Measurements from ENCODE around the gene GARNL3.

GARNL3 gene

DNA sequence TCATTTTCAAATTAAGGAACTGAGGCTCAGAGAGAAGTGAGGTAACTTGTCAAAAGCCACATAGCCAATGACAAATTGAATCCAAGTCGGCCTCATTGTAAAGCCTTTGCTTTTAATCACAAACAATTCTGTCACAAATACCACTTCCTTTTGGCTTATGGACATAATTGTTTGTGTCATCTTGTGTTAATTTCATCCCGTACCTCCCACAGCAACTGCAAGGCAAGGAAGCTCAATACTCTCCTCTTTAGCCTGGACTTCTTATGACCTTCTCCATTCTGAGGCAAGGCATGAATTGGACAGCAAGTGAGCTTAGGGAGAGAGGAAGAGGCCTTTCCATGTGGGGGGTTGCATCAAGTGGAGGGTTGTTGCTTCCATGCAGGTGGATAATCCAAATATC, 70.2 kb downstream of the GARNL3 start:
- DNase-seq: no peak
- in situ Hi-C loops (cut with HindIII; ENCODE audit: low pct_ligation_motif_present, low pct_unique_long_range_greater_than_20kb, low sequenced_read_pairs): no loop called here

- in situ Hi-C loops (cut with HindIII; ENCODE audit: low pct_ligation_motif_present, low pct_unique_long_range_greater_than_20kb, low sequenced_read_pairs): no loop called here
- no peak for DNase-seq
Measured at GRCh38 chr9:127336086-127336485, 71.5 kb downstream of the GARNL3 start.

GRCh38 chr9:127336506-127337352, 72.2 kb downstream of the GARNL3 start:
- peak; percentile 82 for DNase-seq
- in situ Hi-C loops (cut with HindIII; ENCODE audit: low pct_ligation_motif_present, low pct_unique_long_range_greater_than_20kb, low sequenced_read_pairs): no loop called here

DNA sequence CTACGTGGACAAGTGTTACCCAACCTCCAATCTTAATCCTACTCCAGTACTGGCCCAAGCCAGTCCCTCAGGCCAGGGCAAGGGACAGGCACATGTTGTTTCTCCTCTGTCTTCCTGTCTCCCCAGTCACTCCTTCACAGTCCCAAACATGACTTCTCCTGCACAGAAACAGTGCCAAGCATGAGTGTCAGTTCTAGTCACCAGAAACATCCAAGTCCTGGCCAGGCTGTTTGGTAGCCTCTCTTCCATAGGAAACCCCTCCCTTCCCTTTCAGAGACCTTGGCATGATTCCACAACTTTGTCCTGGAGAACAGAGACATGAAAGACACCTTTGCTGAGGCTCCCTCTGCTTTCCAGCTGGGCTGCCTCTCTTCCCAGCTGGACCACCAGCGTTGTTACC, 76.1 kb downstream of the GARNL3 start:
- no peak for DNase-seq
- in situ Hi-C loops (cut with HindIII; ENCODE audit: low pct_ligation_motif_present, low pct_unique_long_range_greater_than_20kb, low sequenced_read_pairs): no loop called here

GRCh38 chr9:127341152-127341551, 76.6 kb downstream of the GARNL3 start:
- no peak for DNase-seq
- in situ Hi-C loops (cut with HindIII; ENCODE audit: low pct_ligation_motif_present, low pct_unique_long_range_greater_than_20kb, low sequenced_read_pairs): no loop called here

- in situ Hi-C loops (cut with HindIII; ENCODE audit: low pct_ligation_motif_present, low pct_unique_long_range_greater_than_20kb, low sequenced_read_pairs): no loop called here
- DNase-seq: no peak
Measured at GRCh38 chr9:127344368-127345000, 79.9 kb downstream of the GARNL3 start.

DNA sequence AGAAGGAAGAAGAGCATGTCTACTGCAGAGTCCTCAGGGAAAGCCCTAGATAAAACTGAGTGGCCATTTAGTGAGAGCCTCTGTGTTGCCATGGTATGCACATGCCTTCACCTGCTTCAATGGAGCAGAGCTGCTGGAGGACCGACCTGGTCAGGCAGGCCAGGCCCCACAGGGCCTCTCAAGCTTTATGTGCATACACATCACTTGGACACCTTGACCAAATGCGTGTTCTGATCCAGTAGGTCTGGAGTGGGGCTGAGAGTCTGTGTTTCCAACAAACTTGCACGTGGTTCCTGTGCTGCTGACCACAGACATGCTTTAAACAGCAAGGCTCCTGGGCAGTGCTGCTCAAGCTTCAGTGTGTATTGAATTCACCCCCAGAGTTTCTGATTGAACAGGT, 81.0 kb downstream of the GARNL3 start:
- in situ Hi-C loops (cut with HindIII; ENCODE audit: low pct_ligation_motif_present, low pct_unique_long_range_greater_than_20kb, low sequenced_read_pairs): no loop called here
- DNase-seq: no peak

DNA sequence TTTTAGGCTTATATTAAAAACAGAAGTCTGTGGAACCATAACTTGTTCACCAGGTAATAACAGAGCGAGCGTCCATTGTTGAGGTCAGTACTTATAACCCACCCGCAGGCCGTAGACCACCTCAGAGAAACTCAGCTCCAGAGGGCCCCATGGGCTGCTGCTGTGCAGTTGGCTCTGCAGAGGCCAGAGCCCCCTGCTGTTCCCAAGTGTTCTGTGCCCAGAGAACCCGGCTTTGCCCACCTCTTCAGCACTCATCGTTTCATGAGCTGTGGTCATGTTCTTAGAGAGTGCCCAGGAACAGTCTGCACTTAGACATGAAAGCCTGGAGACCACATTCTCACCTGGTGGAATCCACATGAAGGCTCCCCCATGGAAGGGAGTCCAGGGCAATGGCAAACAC, 82.0 kb downstream of the GARNL3 start:
- in situ Hi-C loops (cut with HindIII; ENCODE audit: low pct_ligation_motif_present, low pct_unique_long_range_greater_than_20kb, low sequenced_read_pairs): no loop called here
- no peak for DNase-seq

- in situ Hi-C loops (cut with HindIII; ENCODE audit: low pct_ligation_motif_present, low pct_unique_long_range_greater_than_20kb, low sequenced_read_pairs): no loop called here
- peak; percentile 51 for DNase-seq
Measured at GRCh38 chr9:127347831-127348776, 83.5 kb downstream of the GARNL3 start.

DNA sequence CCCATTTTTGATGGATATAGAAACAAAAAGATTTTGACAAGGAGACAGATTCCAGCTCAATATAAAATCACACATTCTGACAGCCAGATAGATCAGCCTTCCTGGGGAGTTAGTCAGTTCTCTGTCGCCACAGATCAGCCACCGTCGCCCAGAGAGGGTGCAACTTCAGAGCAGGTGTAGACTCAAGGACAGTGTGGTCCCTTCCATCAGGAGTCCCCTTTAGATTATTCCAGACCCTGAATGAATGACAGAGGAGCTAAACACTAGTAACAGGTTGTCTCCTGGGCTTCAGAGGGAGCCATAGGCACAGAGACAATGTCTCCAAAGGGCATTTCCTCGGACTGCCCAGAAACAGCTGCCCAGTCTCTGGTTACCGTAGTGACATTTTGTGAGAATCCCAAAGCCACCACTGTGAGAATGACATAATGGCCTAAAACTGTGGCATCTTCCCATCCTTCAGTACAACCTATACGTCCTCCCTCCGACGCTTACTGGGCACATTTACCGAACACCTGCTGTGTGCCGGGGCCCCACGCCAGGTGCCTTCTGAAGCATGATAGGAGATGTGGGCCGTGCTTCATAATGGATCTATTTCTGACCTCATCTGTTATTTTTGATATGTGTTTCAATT, 85.0 kb downstream of the GARNL3 start:
- DNase-seq: no peak
- in situ Hi-C loops (cut with HindIII; ENCODE audit: low pct_ligation_motif_present, low pct_unique_long_range_greater_than_20kb, low sequenced_read_pairs): no loop called here

DNA sequence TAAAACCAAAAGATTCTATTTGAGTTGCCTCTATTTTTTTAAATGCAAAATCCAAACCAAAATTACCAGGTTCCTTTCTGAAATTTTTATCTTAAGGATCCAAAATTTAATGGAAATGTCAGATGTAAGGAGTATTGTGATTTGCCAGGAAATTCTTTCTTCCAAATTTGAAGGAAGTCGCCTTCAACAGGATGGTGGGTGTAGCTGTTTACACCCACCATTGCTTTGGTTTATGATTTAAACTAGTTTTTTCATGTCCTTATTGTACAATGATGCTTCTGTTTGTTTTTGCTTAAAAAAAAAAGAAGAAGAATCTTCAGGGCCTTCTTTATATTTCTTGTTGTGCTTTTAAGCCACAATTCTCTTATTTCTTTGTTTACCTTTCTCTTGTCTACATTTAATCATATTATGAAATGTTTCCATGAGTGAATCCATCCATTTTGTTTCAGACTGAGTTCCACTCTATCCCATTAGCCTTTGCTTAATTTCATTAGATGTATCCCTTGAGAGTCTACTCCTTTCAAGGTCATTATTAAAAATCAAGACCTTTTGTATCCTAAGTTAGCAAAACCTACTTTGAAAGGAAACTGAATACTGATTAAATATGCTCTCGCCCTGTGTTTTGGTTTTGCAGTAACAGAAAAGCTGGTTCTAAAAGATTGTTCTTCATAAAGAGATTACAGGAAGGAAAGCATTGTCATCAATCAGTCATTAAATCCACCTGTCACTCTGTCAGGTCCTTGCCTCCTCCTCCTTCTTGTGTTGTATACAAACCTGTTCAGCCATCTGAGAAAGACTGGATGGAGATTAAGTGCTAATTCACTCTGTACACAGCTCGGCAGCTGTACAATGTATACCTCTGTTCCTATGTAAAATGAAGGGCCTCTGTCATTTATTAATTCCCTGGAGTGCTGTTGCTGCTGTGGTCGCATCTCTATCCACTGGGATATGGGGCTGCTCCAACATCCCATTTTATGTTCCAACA, 86.9 kb downstream of the GARNL3 start:
- DNase-seq: no peak
- in situ Hi-C loops (cut with HindIII; ENCODE audit: low pct_ligation_motif_present, low pct_unique_long_range_greater_than_20kb, low sequenced_read_pairs): no loop called here

- DNase-seq: no peak
- in situ Hi-C loops (cut with HindIII; ENCODE audit: low pct_ligation_motif_present, low pct_unique_long_range_greater_than_20kb, low sequenced_read_pairs): no loop called here
Measured at GRCh38 chr9:127353882-127354281, 89.3 kb downstream of the GARNL3 start.

DNA sequence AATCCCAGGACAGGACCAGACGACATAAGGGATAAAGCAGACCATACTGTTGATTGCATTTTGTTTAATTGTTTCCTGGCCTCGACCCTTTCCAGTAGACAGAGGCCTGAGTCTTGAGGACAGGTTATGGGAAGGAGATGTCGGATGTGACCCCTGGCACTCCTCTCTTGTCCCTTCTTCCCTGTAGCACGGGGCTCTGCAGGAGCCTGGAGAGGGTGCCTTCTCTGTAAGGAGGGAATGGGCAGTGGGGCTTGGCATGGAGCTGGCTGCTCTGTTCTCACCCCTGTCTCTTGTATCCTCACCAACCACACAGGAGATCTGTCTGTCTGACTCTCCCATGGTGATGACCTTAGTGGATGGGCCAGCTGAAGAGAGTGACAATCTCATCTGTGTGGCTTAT, 92.3 kb downstream of the GARNL3 start:
- in situ Hi-C loops (cut with HindIII; ENCODE audit: low pct_ligation_motif_present, low pct_unique_long_range_greater_than_20kb, low sequenced_read_pairs): no loop called here
- DNase-seq: no peak

DNA sequence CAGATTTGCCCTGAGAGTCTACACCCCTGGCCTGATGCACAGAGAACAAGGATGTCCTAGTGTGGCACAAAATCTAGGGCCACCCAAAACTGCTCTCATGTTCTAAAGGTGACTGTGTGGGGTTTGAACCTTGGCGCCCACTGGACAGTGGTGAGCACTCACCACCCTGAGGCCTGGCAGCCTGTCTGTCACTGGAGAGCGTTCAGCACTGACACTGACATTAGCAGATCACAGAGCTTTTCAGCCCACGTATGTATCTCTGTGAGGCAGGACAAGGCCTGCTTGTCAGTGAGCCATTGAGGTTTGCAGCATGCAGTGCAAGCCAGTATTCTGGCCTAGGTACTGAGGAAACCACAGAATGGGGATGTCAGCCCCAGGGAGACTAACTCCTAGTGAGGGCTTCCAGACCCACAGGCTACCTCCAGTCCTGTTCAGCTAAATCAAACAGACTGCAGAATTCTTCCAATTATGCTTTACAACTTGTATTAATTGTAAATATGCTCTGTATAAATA, 93.5 kb downstream of the GARNL3 start:
- in situ Hi-C loops (cut with HindIII; ENCODE audit: low pct_ligation_motif_present, low pct_unique_long_range_greater_than_20kb, low sequenced_read_pairs): no loop called here
- no peak for DNase-seq

DNA sequence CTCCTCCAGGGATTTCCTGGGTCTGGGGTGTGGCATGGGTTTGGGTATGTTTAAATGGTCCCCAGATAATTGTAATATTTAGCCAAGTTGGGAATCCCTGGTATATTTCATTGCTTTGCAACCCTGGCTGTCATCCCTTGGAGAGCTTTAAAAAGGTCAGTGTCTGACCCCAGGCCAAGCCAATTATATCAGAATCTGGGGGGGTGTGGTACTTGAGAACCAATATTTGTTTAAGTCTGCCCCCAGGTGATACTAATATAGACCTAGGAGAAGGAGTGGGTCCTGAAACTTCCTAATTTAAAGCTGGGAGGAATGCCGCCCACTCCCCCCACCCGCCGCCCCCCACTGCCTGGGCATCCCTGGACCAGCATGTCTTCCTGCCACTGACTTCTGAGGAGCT, 94.2 kb downstream of the GARNL3 start:
- in situ Hi-C loops (cut with HindIII; ENCODE audit: low pct_ligation_motif_present, low pct_unique_long_range_greater_than_20kb, low sequenced_read_pairs): no loop called here

DNA sequence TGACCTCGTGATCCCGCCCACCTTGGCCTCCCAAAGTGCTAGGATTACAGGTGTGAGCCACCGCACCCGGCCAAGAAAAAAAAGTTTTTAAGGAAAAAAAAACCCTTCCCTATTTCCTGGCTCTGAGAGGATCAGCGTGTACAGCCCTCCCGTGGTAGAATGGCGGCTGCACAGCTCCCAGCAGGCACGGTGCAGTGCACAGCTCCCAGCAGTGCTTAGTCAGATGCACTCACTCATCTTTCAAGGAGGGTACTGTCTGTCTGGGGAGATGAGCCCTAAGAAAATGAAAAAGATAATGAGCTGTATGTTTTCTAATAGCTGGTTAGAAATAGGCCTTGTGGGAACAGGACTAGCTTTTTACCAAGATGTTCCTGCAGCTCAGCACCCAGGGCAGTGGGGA, 95.7 kb downstream of the GARNL3 start:
- in situ Hi-C loops (cut with HindIII; ENCODE audit: low pct_ligation_motif_present, low pct_unique_long_range_greater_than_20kb, low sequenced_read_pairs): no loop called here
- no peak for DNase-seq

More for the DNA sequence above, 94.2 kb downstream of the GARNL3 start:
- DNase-seq: no peak

GRCh38 chr9:127360829-127361228, 96.3 kb downstream of the GARNL3 start:
- in situ Hi-C loops (cut with HindIII; ENCODE audit: low pct_ligation_motif_present, low pct_unique_long_range_greater_than_20kb, low sequenced_read_pairs): no loop called here

More at GRCh38 chr9:127360829-127361228, 96.3 kb downstream of the GARNL3 start:
- DNase-seq: peak; percentile 28

Data from ACHN (cell line).